Activated CD8-positive, alpha-beta T cell treated with anti-CD3 and anti-CD28 coated beads for 36 hours (primary cell): ENCODE results near the gene CYP26C1. TPM values are rescaled to one million over a fixed set of nuclear protein-coding genes. Genes with fewer than 3 reads are reported as not detected.

Experiments used
- ATAC-seq: fragments of 200-7000 bp; cut with Tn5 transposase; one replicate; pipeline ENCODE4 v1.10.0; 2021; ENCODE audit warnings: mild to moderate bottlenecking, moderate library complexity
- CTCF ChIA-PET: fragments of 350-600 bp; sonication (Branson Sonifier 250); formaldehyde crosslinking; loops from one replicate; lab custom pipeline; 2021; ENCODE audit warnings: antibody characterized with exemption; lab: Charles Lee
- POLR2A ChIA-PET: fragments of 350-600 bp; sonication (Branson Sonifier 250); formaldehyde crosslinking; loops from one replicate; lab custom pipeline; 2021; ENCODE audit warnings: antibody characterized with exemption; lab: Charles Lee
- DNase-seq: peaks from one replicate; pipeline ENCODE4 v3.0.0-alpha.2; 2020
- H3K27ac Mint-ChIP-seq: one replicate; pipeline ENCODE4 v1.8.0; 2021; ENCODE audit warnings: mild to moderate bottlenecking, mixed read lengths
- H3K27me3 Mint-ChIP-seq: one replicate; pipeline ENCODE4 v1.8.0; 2021; ENCODE audit warnings: mixed read lengths
- H3K36me3 Mint-ChIP-seq: one replicate; pipeline ENCODE4 v1.8.0; 2021; ENCODE audit warnings: low read depth, mixed read lengths
- H3K4me1 Mint-ChIP-seq: one replicate; pipeline ENCODE4 v1.8.0; 2021; ENCODE audit warnings: low read depth, mixed read lengths
- H3K4me3 Mint-ChIP-seq: one replicate; pipeline ENCODE4 v1.8.0; 2021; ENCODE audit warnings: mild to moderate bottlenecking, moderate library complexity, mixed read lengths
- H3K9me3 Mint-ChIP-seq: one replicate; pipeline ENCODE4 v1.8.0; 2021; ENCODE audit warnings: mixed read lengths
- CTCF ChIP-seq: fragments of 200-600 bp; IDR thresholded peaks from one replicate; pipeline ENCODE4 v1.8.0; 2022; ENCODE audit warnings: antibody characterized with exemption, mild to moderate bottlenecking
- intact Hi-C: fragments of 100-400 bp; cut with micrococcal nuclease; formaldehyde crosslinking; loops from one replicate; pipeline ENCODE4 v1.10.0; 2022
- total RNA-seq, 2 experiments: library from RNA; stranded (reverse); gene quantifications; one replicate each; pipeline ENCODE4 v1.2.3, GENCODE V29; 2021

Gene CYP26C1
- total RNA-seq, 2 experiments from 2014 or later, result not detected

GRCh38 chr10:93077860-93078337 lies 17.3 kb downstream of the CYP26C1 start:
- no peak overlapping the region for H3K27ac Mint-ChIP-seq
- no peak for TF ChIP-seq CTCF
- CTCF ChIA-PET, result interaction anchor here (1.0 to 2.8 kb wide), 8 partner anchors 10 to 280 kb away, joined by 3 to 8 read pairs (median 5); no protein-coding TSS in a partner anchor
- peaks cover 21% of the 10 kb centered on the region for H3K4me1 Mint-ChIP-seq
- intact Hi-C loops, result loop anchor here (10.0 kb wide), 2 partner anchors 113 to 383 kb away; no protein-coding TSS in a partner anchor
- DNase-seq (no peak), ATAC-seq (no peak)
- POLR2A ChIA-PET, result no interaction called here
- no peak overlapping the region for H3K4me3 Mint-ChIP-seq
- H3K9me3 Mint-ChIP-seq, result no peaks in the 10 kb centered on the region
- no peaks in the 10 kb centered on the region for H3K36me3 Mint-ChIP-seq
- peaks cover 55% of the 10 kb centered on the region for H3K27me3 Mint-ChIP-seq

- intact Hi-C loops, result loop anchor here (1.0 to 10.0 kb wide), 4 partner anchors 115 to 385 kb away; no protein-coding TSS in a partner anchor
- peaks cover 44% of the 10 kb centered on the region for H3K27me3 Mint-ChIP-seq
- CTCF ChIA-PET, result interaction anchor here (0.7 to 2.0 kb wide), 22 partner anchors 9 to 402 kb away, joined by 3 to 9 read pairs (median 4); partner anchors contain the start of gene MYOF
- POLR2A ChIA-PET, result interaction anchor here (1.0 kb wide), 1 partner anchor 102 kb away, joined by 3 read pairs; no protein-coding TSS in a partner anchor
- H3K36me3 Mint-ChIP-seq, result no peaks in the 10 kb centered on the region
- no peaks in the 10 kb centered on the region for H3K9me3 Mint-ChIP-seq
- peaks cover 14% of the 10 kb centered on the region for H3K4me1 Mint-ChIP-seq
- ATAC-seq, result no peak
- H3K4me3 Mint-ChIP-seq, result no peak overlapping the region
- TF ChIP-seq CTCF, result no peak
- no peak for DNase-seq
- no peak overlapping the region for H3K27ac Mint-ChIP-seq
Measured at GRCh38 chr10:93079663-93080349, 19.2 kb downstream of the CYP26C1 start.

- peak; percentile 92 for TF ChIP-seq CTCF
- Mint-ChIP-seq H3K4me1 (peaks cover 7% of the 10 kb centered on the region), H3K4me3 (no peak overlapping the region), H3K27ac (no peak overlapping the region), H3K27me3 (peaks cover 38% of the 10 kb centered on the region), H3K36me3 (no peaks in the 10 kb centered on the region), H3K9me3 (no peaks in the 10 kb centered on the region)
- ChIA-PET CTCF (interaction anchor here (0.6 to 2.0 kb wide), 22 partner anchors 11 to 402 kb away, joined by 3 to 9 read pairs (median 4); partner anchors contain the start of gene MYOF), POLR2A (no interaction called here)
- peak; percentile 64 for DNase-seq
- ATAC-seq, result peak; percentile 72
- intact Hi-C loops, result loop anchor here (1.0 to 2.0 kb wide), 2 partner anchors 208 to 272 kb away; no protein-coding TSS in a partner anchor
Measured at GRCh38 chr10:93080350-93081046, 19.9 kb downstream of the CYP26C1 start.

GRCh38 chr10:93081318-93081717 lies 20.7 kb downstream of the CYP26C1 start:
- no peaks in the 10 kb centered on the region for H3K9me3 Mint-ChIP-seq
- intact Hi-C loops, result loop anchor here (2.0 kb wide), 1 partner anchor 207 kb away; no protein-coding TSS in a partner anchor
- no peak overlapping the region for H3K4me3 Mint-ChIP-seq
- TF ChIP-seq CTCF, result no peak
- ChIA-PET CTCF (interaction anchor here (0.7 to 1.6 kb wide), 6 partner anchors 33 to 401 kb away, joined by 3 to 7 read pairs (median 4); partner anchors contain the start of gene MYOF), POLR2A (no interaction called here)
- no peak for DNase-seq
- no peak for ATAC-seq
- no peak overlapping the region for H3K27ac Mint-ChIP-seq
- H3K4me1 Mint-ChIP-seq, result peaks cover 2% of the 10 kb centered on the region
- no peaks in the 10 kb centered on the region for H3K36me3 Mint-ChIP-seq
- peaks cover 32% of the 10 kb centered on the region for H3K27me3 Mint-ChIP-seq
